Activated naive CD8-positive, alpha-beta T cell treated with anti-CD3 and anti-CD28 coated beads, Interleukin-2, amount 50 U/mL, for 24 hours (primary cell): ENCODE data around the gene COL23A1.
"Not testable (repeated sequence)": the region's sequence is repeated elsewhere in the genome, so short reads cannot be mapped to it uniquely, and the experiment has no call there.

Experiments used
- ATAC-seq: fragments of 150-1000 bp; cut with Tn5 transposase; one replicate; pipeline ENCODE4 v1.10.0; 2021
- DNase-seq: peaks from one replicate; pipeline ENCODE4 v3.0.0; 2021
- H3K27ac Mint-ChIP-seq: one replicate; pipeline ENCODE4 v1.8.0; 2021; ENCODE audit warnings: mild to moderate bottlenecking, mixed read lengths
- H3K27me3 Mint-ChIP-seq: one replicate; pipeline ENCODE4 v1.8.0; 2021; ENCODE audit warnings: mixed read lengths
- H3K36me3 Mint-ChIP-seq: one replicate; pipeline ENCODE4 v1.8.0; 2021; ENCODE audit warnings: low read depth, mixed read lengths
- H3K4me1 Mint-ChIP-seq: one replicate; pipeline ENCODE4 v1.8.0; 2021; ENCODE audit warnings: mixed read lengths
- H3K4me3 Mint-ChIP-seq: one replicate; pipeline ENCODE4 v1.8.0; 2021; ENCODE audit warnings: mild to moderate bottlenecking, moderate library complexity, mixed read lengths
- H3K9me3 Mint-ChIP-seq: one replicate; pipeline ENCODE4 v1.8.0; 2021; ENCODE audit warnings: mixed read lengths

COL23A1 gene

DNA sequence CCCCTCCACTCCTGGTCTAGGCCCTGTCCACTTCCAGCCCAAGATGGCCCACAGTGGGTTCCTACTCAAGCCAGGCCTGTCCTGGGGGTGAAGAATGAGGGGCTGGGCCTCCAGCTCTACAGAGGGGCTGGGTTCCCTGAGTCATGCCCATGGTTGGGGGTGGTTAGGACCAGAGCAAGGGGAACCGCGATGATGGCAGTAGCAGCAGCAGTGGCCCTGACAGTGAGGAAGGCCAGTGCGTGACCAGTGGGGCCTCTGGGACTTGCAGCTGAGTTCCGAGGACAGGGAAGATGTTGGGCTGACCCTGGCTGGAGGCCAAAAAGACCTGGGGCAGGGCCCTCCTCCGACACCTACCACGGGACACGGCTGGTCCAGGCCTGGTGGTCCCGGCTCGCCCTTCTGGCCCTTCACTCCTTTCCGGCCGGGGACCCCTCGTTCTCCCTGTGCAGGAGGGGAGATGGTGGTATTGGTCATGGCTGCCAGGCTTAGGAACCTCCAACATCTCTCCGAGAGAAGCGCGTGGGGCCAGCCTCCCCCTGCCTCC, 348.4 kb downstream of the COL23A1 start:
- ATAC-seq = no peak
- Mint-ChIP-seq H3K27me3 (no peaks in the 10 kb centered on the region), H3K27ac (no peak overlapping the region), H3K36me3 (no peaks in the 10 kb centered on the region), H3K4me3 (no peak overlapping the region), H3K9me3 (no peaks in the 10 kb centered on the region), H3K4me1 (peaks cover 50% of the 10 kb centered on the region)
- DNase-seq = no peak

DNA sequence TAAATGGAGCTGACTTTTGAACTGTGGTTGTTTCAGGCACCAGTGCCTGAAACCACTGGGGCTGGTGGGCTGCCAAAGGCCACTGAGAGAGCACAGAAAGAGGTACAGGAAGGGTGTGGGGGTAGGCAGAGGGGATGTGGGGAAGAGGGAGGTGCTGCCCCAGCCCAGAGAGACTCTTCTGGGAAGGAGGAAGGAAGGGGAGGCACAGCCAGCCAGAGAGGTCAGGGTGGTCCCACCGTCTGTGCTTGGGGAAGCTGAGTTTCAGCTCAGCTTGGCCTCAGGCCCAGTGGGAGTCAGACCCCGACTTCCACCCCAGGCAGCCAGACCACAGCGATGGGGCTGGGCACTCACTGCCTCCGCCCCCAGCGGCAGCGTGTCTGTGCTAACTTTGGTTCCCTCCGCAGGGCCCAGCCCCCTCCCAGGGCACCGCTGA, 348.9 kb downstream of the COL23A1 start:
- H3K36me3 Mint-ChIP-seq = no peaks in the 10 kb centered on the region
- H3K9me3 Mint-ChIP-seq = no peaks in the 10 kb centered on the region
- DNase-seq = no peak
- ATAC-seq = peak; percentile 52
- H3K27ac Mint-ChIP-seq = peak overlapping the region; percentile 91
- peaks cover 53% of the 10 kb centered on the region for H3K4me1 Mint-ChIP-seq
- H3K4me3 Mint-ChIP-seq = peak overlapping the region; percentile 71
- no peaks in the 10 kb centered on the region for H3K27me3 Mint-ChIP-seq

DNA sequence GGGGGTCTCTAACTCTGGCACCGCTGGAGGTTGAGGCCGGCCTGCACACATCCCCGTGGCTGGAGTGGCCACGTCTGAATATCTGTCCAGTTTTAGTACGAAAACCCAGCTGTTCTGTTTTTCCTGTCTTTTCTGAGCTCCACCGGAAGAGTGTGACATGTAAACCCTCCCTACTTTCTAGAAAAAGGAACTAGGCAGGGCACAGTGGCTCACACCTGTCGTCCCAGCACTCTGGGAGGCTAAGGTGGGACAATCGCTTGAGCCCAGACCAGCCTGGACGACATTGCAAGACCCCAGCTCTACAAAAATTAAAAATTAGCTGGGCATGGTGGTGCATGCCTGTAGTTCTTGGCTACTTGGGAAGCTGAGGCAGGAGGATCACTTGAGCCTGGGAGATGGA, 349.4 kb downstream of the COL23A1 start:
- H3K9me3 Mint-ChIP-seq = no peaks in the 10 kb centered on the region

GRCh38 chr5:178240341-178240741, 349.9 kb downstream of the COL23A1 start:
- H3K36me3 Mint-ChIP-seq = no peaks in the 10 kb centered on the region
- H3K9me3 Mint-ChIP-seq = no peaks in the 10 kb centered on the region
- DNase-seq = no peak
- ATAC-seq = no peak
- peak overlapping the region; percentile 71 for H3K4me3 Mint-ChIP-seq
- no peaks in the 10 kb centered on the region for H3K27me3 Mint-ChIP-seq
- peak overlapping the region; percentile 91 for H3K27ac Mint-ChIP-seq
- H3K4me1 Mint-ChIP-seq = peaks cover 54% of the 10 kb centered on the region

More for the DNA sequence above, 349.4 kb downstream of the COL23A1 start:
- Mint-ChIP-seq H3K27me3 (no peaks in the 10 kb centered on the region), H3K4me3 (peak overlapping the region; percentile 71), H3K36me3 (no peaks in the 10 kb centered on the region), H3K27ac (peak overlapping the region; percentile 91), H3K4me1 (peaks cover 54% of the 10 kb centered on the region)
- DNase-seq (no peak), ATAC-seq (no peak)

GRCh38 chr5:178239626-178240301, 350.4 kb downstream of the COL23A1 start:
- Mint-ChIP-seq H3K27ac (peak overlapping the region; percentile 69), H3K4me1 (peaks cover 58% of the 10 kb centered on the region)
- H3K36me3 Mint-ChIP-seq, ATAC-seq, H3K4me3 Mint-ChIP-seq, H3K27me3 Mint-ChIP-seq, H3K9me3 Mint-ChIP-seq, DNase-seq: not testable (repeated sequence)

- Mint-ChIP-seq H3K4me3 (no peak overlapping the region), H3K27me3 (no peaks in the 10 kb centered on the region), H3K9me3 (no peaks in the 10 kb centered on the region), H3K27ac (peak overlapping the region; percentile 52), H3K36me3 (no peaks in the 10 kb centered on the region), H3K4me1 (peaks cover 58% of the 10 kb centered on the region)
- ATAC-seq (no peak), DNase-seq (no peak)
Observed at GRCh38 chr5:178238711-178239592, 351.2 kb downstream of the COL23A1 start.

DNA sequence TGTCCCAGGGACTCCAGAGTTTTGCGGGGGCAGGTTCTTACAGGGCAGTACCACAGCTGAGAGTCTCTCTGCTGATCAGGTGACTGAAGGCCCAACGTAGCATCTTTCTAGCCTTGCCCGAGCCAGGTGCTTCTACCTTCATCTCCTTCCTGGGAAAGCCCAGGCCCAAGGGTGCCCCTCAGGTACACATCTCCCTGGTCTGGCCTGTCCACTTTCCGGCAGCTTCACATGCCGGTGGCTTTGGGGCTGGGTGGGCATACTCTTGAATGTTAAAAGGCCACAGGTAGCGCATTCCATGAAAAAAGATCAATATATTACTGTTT, 351.9 kb downstream of the COL23A1 start:
- Mint-ChIP-seq H3K4me1 (peaks cover 58% of the 10 kb centered on the region), H3K36me3 (no peaks in the 10 kb centered on the region), H3K27me3 (no peaks in the 10 kb centered on the region), H3K27ac (no peak overlapping the region), H3K4me3 (no peak overlapping the region), H3K9me3 (no peaks in the 10 kb centered on the region)
- no peak for ATAC-seq
- no peak for DNase-seq

GRCh38 chr5:178237431-178238312, 352.5 kb downstream of the COL23A1 start:
- Mint-ChIP-seq H3K27ac (peak overlapping the region; percentile 39), H3K36me3 (no peaks in the 10 kb centered on the region), H3K4me3 (no peak overlapping the region), H3K4me1 (peaks cover 61% of the 10 kb centered on the region), H3K27me3 (no peaks in the 10 kb centered on the region), H3K9me3 (no peaks in the 10 kb centered on the region)
- ATAC-seq (no peak), DNase-seq (no peak)

DNA sequence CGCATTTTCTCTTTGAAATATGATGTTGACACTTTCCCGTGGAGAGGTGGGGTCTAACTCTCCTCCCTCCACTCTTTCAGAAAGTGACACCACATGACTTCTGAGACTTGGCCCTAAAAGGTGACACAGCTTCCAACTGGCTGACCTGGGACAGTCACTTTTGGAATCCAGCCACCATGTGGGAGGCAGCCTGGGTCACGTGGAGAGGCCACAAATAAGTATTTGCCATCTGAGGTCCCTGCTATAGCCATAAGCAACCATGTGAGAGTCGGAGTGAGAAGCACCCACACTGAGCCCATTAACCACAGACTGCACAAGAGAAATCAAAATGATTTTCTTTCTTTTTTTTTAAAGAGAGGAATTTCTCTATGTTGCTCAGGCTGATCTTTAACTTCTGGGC, 353.5 kb downstream of the COL23A1 start:
- H3K9me3 Mint-ChIP-seq = no peaks in the 10 kb centered on the region
- DNase-seq = no peak
- ATAC-seq = no peak
- H3K4me3 Mint-ChIP-seq = no peak overlapping the region
- H3K36me3 Mint-ChIP-seq = peaks cover 1% of the 10 kb centered on the region
- H3K27ac Mint-ChIP-seq = no peak overlapping the region
- H3K4me1 Mint-ChIP-seq = peaks cover 55% of the 10 kb centered on the region
- H3K27me3 Mint-ChIP-seq = no peaks in the 10 kb centered on the region

- ATAC-seq (no peak), DNase-seq (no peak)
- peaks cover 7% of the 10 kb centered on the region for H3K36me3 Mint-ChIP-seq
- H3K27ac Mint-ChIP-seq = no peak overlapping the region
- H3K4me1 Mint-ChIP-seq = peaks cover 53% of the 10 kb centered on the region
- no peak overlapping the region for H3K4me3 Mint-ChIP-seq
- no peaks in the 10 kb centered on the region for H3K27me3 Mint-ChIP-seq
- no peaks in the 10 kb centered on the region for H3K9me3 Mint-ChIP-seq
Observed at GRCh38 chr5:178236126-178236525, 354.1 kb downstream of the COL23A1 start.

GRCh38 chr5:178235588-178235974, 354.6 kb downstream of the COL23A1 start:
- Mint-ChIP-seq H3K4me3 (no peak overlapping the region), H3K27ac (no peak overlapping the region), H3K4me1 (peaks cover 53% of the 10 kb centered on the region), H3K36me3 (peaks cover 12% of the 10 kb centered on the region), H3K9me3 (no peaks in the 10 kb centered on the region), H3K27me3 (no peaks in the 10 kb centered on the region)
- ATAC-seq (no peak), DNase-seq (no peak)

DNA sequence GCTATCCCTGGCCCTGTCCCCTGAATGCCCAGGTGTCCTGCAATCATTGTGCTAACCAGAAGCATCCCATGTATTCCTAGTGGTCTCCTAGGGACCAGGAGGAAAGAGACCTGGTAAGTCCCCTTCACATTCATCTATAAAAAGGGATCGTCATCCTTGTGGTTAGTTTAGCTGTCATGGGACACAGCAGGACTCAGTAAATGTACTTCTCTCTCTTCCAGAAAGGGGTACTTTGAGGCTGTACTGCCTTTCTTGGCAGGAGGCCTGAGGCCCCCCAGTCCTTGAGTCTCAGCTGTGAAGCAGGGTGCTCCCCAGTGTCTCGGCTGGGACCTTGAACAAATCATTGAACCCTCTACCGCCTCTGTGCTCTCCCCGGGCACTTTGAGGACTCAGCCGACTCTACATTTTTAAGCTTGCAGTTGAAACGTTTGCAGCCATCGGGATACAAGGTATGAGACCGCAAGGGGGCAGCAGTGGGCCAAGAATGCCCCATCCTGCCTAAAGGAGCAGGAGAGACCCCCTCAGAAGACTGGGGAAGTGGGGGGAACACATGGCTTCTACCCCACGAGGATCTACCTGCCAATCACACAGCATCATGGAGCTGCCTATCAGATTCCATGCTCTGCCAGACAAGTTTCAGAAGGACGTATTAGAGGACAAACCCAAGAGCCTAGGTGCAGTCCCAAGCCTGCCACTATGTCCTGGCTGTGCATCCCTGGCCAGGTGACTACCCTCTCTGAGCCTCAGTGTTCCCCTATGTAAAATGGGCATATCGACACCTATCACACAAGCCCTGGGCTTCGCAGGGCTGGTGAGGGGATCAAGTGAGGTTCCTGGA, 355.2 kb downstream of the COL23A1 start:
- no peaks in the 10 kb centered on the region for H3K27me3 Mint-ChIP-seq
- peaks cover 18% of the 10 kb centered on the region for H3K36me3 Mint-ChIP-seq
- peak; percentile 89 for DNase-seq
- H3K4me3 Mint-ChIP-seq = no peak overlapping the region
- H3K9me3 Mint-ChIP-seq = no peaks in the 10 kb centered on the region
- no peak for ATAC-seq
- peak overlapping the region; percentile 60 for H3K27ac Mint-ChIP-seq
- peaks cover 55% of the 10 kb centered on the region for H3K4me1 Mint-ChIP-seq

GRCh38 chr5:178234121-178234749, 356.0 kb downstream of the COL23A1 start:
- Mint-ChIP-seq H3K4me1 (peaks cover 58% of the 10 kb centered on the region), H3K36me3 (peaks cover 26% of the 10 kb centered on the region), H3K27ac (no peak overlapping the region), H3K4me3 (no peak overlapping the region), H3K27me3 (no peaks in the 10 kb centered on the region), H3K9me3 (no peaks in the 10 kb centered on the region)
- ATAC-seq = no peak
- no peak for DNase-seq
